Fibroblast of lung (primary cell): Measurements from ENCODE around the gene APOL4. TPM values are rescaled to one million over a fixed set of nuclear protein-coding genes. Genes with fewer than 3 reads are reported as not detected.
A peak's percentile ranks its signal among the peaks of the same experiment; 100 is the strongest.

ENCODE experiments used
- DNase-seq, 2 donors: peaks; one replicate each; pipeline versions ENCODE4 v3.0.0 to v3.0.0-alpha.2; 2010; ENCODE audit warnings: low read depth in 2 of 2
- H2AFZ ChIP-seq: 2 replicates; pipeline ENCODE4 v1.5.1; 2012; ENCODE audit warnings: low read length, control low read depth, inconsistent platforms
- H3K27ac ChIP-seq: 2 replicates; pipeline ENCODE4 v1.5.1; 2011; ENCODE audit warnings: low read length, control low read depth; ENCODE audit not compliant: insufficient read depth
- H3K27me3 ChIP-seq: 2 replicates; pipeline ENCODE4 v1.5.1; 2011; ENCODE audit warnings: mild to moderate bottlenecking, low read length; ENCODE audit not compliant: control insufficient read depth, insufficient read depth
- H3K36me3 ChIP-seq: 2 replicates; pipeline ENCODE4 v1.5.1; 2011; ENCODE audit warnings: low read length; ENCODE audit not compliant: control insufficient read depth, insufficient read depth
- H3K4me1 ChIP-seq: 2 replicates; pipeline ENCODE4 v1.5.1; 2011; ENCODE audit warnings: low read length; ENCODE audit not compliant: control insufficient read depth, insufficient read depth; ENCODE audit errors: extremely low read depth
- H3K4me2 ChIP-seq: 2 replicates; pipeline ENCODE4 v1.5.1; 2011; ENCODE audit warnings: low read length, control low read depth; ENCODE audit not compliant: insufficient read depth; ENCODE audit errors: extremely low read depth
- H3K4me3 ChIP-seq, 4 experiments: fragments of 200-600 bp in 1 of 4; sonication (generic) in 1 of 4; replicated peaks in 1 of 4; 2 replicates each; pipeline ENCODE4 v1.5.1; 2011 to 2016; ENCODE audit warnings: low read length in 4 of 4, low read depth in 3 of 4, mild to moderate bottlenecking in 3 of 4, control low read depth in 2 of 4, inconsistent platforms in 1 of 4, mixed read lengths in 1 of 4; ENCODE audit not compliant: insufficient read depth in 1 of 4; ENCODE audit errors: control extremely low read depth in 1 of 4
- H3K79me2 ChIP-seq: 2 replicates; pipeline ENCODE4 v1.5.1; 2012; ENCODE audit warnings: mild to moderate bottlenecking, low read length, inconsistent platforms; ENCODE audit not compliant: control insufficient read depth, insufficient read depth
- H3K9ac ChIP-seq: 2 replicates; pipeline ENCODE4 v1.5.1; 2011; ENCODE audit warnings: mild to moderate bottlenecking, low read length, control low read depth; ENCODE audit not compliant: insufficient read depth
- H3K9me3 ChIP-seq: 2 replicates; pipeline ENCODE4 v1.5.1; 2012; ENCODE audit warnings: low read depth, low read length; ENCODE audit not compliant: control insufficient read depth, insufficient read depth
- H4K20me1 ChIP-seq: 2 replicates; pipeline ENCODE4 v1.5.1; 2011; ENCODE audit warnings: low read length; ENCODE audit not compliant: control insufficient read depth, insufficient read depth; ENCODE audit errors: extremely low read depth
- EZH2 ChIP-seq: IDR thresholded peaks from 2 replicates; pipeline ENCODE4 v1.5.1; 2012; ENCODE audit warnings: low read length, control low read depth, mild to moderate bottlenecking; ENCODE audit errors: missing control alignments
- polyA plus RNA-seq, 2 donors: library from polyadenylated mRNA; depleted of rRNA in 1 of 2; stranded (reverse) in 1 of 2; unstranded in 1 of 2; fragments of >200 nt; gene quantifications; 2 replicates each; pipeline ENCODE4 v1.2.1, GENCODE V29; 2011 to 2012; ENCODE audit warnings: missing spikeins in 1 of 2
- total RNA-seq: library from RNA; depleted of rRNA; stranded (reverse); fragments of >200 nt; gene quantifications from 2 replicates; pipeline ENCODE4 v1.2.1, GENCODE V29; 2014
- TF ChIP-seq, protein P1 (sequence below), 2 donors: IDR thresholded peaks in 1 of 2; conservative IDR thresholded peaks in 1 of 2; 1 replicate in 1 of 2; 2 replicates in 1 of 2; pipeline ENCODE4 v1.5.1; 2011 to 2012; ENCODE audit warnings: low read length in 2 of 2, control low read depth in 1 of 2, inconsistent platforms in 1 of 2, low read depth in 1 of 2, mild to moderate bottlenecking in 1 of 2

The APOL4 gene
- total and polyA plus RNA-seq, 2 donors (not counting 1 experiment from before 2014, with no cell fraction given) = 0.31 to 2.0 TPM

GRCh38 chr22:36148411-36148810, 53.2 kb downstream of the APOL4 start:
- Histone ChIP-seq H3K9ac (no peak overlapping the region), H4K20me1 (no peaks in the 10 kb centered on the region), H2AFZ (no peak overlapping the region), H3K79me2 (no peaks in the 10 kb centered on the region), H3K27me3 (no peaks in the 10 kb centered on the region), H3K4me3 (no peak overlapping the region), H3K36me3 (no peaks in the 10 kb centered on the region), H3K9me3 (no peaks in the 10 kb centered on the region), H3K4me2 (no peak overlapping the region), H3K4me1 (peaks cover 4% of the 10 kb centered on the region), H3K27ac (no peak overlapping the region)
- TF ChIP-seq, protein P1, sequence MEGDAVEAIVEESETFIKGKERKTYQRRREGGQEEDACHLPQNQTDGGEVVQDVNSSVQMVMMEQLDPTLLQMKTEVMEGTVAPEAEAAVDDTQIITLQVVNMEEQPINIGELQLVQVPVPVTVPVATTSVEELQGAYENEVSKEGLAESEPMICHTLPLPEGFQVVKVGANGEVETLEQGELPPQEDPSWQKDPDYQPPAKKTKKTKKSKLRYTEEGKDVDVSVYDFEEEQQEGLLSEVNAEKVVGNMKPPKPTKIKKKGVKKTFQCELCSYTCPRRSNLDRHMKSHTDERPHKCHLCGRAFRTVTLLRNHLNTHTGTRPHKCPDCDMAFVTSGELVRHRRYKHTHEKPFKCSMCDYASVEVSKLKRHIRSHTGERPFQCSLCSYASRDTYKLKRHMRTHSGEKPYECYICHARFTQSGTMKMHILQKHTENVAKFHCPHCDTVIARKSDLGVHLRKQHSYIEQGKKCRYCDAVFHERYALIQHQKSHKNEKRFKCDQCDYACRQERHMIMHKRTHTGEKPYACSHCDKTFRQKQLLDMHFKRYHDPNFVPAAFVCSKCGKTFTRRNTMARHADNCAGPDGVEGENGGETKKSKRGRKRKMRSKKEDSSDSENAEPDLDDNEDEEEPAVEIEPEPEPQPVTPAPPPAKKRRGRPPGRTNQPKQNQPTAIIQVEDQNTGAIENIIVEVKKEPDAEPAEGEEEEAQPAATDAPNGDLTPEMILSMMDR (conservative IDR thresholded peaks at IDR 0.05 in 1 of 2, IDR thresholded peaks at IDR 0.05 in 1 of 2; ENCODE audit: low read depth in 1 of 2, low read length in 2 of 2) = no peak
- TF ChIP-seq EZH2 = no peak
- no peak for DNase-seq

- TF ChIP-seq, protein P1 (conservative IDR thresholded peaks at IDR 0.05 in 1 of 2, IDR thresholded peaks at IDR 0.05 in 1 of 2; ENCODE audit: low read depth in 1 of 2, low read length in 2 of 2) = no peak
- no peak for TF ChIP-seq EZH2
- Histone ChIP-seq H3K79me2 (no peaks in the 10 kb centered on the region), H3K4me2 (no peak overlapping the region), H3K36me3 (no peaks in the 10 kb centered on the region), H3K9me3 (no peaks in the 10 kb centered on the region), H3K27me3 (no peaks in the 10 kb centered on the region), H3K27ac (no peak overlapping the region), H3K4me3 (no peak overlapping the region), H4K20me1 (no peaks in the 10 kb centered on the region), H3K4me1 (peaks cover 4% of the 10 kb centered on the region), H3K9ac (no peak overlapping the region), H2AFZ (no peak overlapping the region)
- no peak for DNase-seq
Measured at GRCh38 chr22:36147196-36147791, 54.3 kb downstream of the APOL4 start.

DNA sequence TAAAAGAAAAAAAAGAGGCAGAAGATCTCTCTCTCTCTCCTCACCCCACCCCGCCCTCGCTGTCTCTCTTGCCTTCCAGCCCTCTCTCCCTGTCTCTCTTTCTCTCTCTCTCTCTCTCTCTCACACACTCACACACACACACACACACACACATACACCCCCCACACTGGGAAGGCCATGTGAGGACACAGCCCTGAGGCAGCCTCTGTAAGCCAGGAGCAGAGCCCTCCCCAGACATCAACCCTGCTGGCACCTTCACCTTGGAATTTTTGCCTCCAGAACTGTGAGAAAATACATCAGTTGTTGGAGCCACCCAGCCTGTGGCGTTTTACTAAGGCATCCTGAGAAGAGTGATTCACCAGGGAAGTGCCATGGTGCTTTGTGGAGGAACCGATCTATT, 55.7 kb downstream of the APOL4 start:
- H3K27me3 ChIP-seq = no peaks in the 10 kb centered on the region
- peaks cover 4% of the 10 kb centered on the region for H3K4me1 ChIP-seq
- no peaks in the 10 kb centered on the region for H3K79me2 ChIP-seq
- TF ChIP-seq, protein P1 (conservative IDR thresholded peaks at IDR 0.05 in 1 of 2, IDR thresholded peaks at IDR 0.05 in 1 of 2; ENCODE audit: low read depth in 1 of 2, low read length in 2 of 2) = no peak
- TF ChIP-seq EZH2 = no peak
- no peaks in the 10 kb centered on the region for H3K9me3 ChIP-seq
- no peak overlapping the region for H2AFZ ChIP-seq
- no peaks in the 10 kb centered on the region for H3K36me3 ChIP-seq
- H4K20me1 ChIP-seq = no peaks in the 10 kb centered on the region
- no peak overlapping the region for H3K27ac ChIP-seq
- DNase-seq = peak in 1 of 2 donors; percentile 9
- no peak overlapping the region for H3K9ac ChIP-seq
- no peak overlapping the region for H3K4me2 ChIP-seq
- no peak overlapping the region for H3K4me3 ChIP-seq
